Neural cell (in vitro differentiated cells): Measurements from ENCODE around the gene TRMT10C. TPM values are rescaled to one million over a fixed set of nuclear protein-coding genes. Genes with fewer than 3 reads are reported as not detected.

Experiments used
- H2AFZ ChIP-seq: fragments of 200-600, 300-800 bp; sonication (generic), shearing (Covaris generic); 2 replicates; pipeline ENCODE4 v1.6.0; 2014; ENCODE audit warnings: low read depth, mild to moderate bottlenecking, antibody characterized with exemption, low read length, moderate library complexity
- H3F3A ChIP-seq: fragments of 200-600 bp; shearing (Covaris generic); 2 replicates; pipeline ENCODE4 v1.6.1; 2016; ENCODE audit warnings: mild to moderate bottlenecking, moderate library complexity, mixed read lengths, antibody characterized with exemption, low read length; ENCODE audit not compliant: insufficient read depth, poor library complexity, severe bottlenecking
- H3K27ac ChIP-seq: fragments of 200-600, 300-800 bp; sonication (generic), shearing (Covaris generic); 2 replicates; pipeline ENCODE4 v1.5.1; 2014; ENCODE audit warnings: mild to moderate bottlenecking, low read length, moderate library complexity
- H3K27me3 ChIP-seq: fragments of 300-800, 200-600 bp; sonication (generic), shearing (Covaris generic); 2 replicates; pipeline ENCODE4 v1.6.0; 2014; ENCODE audit warnings: mild to moderate bottlenecking, low read depth, low read length, moderate library complexity; ENCODE audit not compliant: insufficient read depth
- H3K36me3 ChIP-seq: fragments of 300-800, 200-600 bp; sonication (generic), shearing (Covaris generic); 2 replicates; pipeline ENCODE4 v1.5.1; 2014; ENCODE audit warnings: mild to moderate bottlenecking, antibody characterized with exemption, low read length, moderate library complexity; ENCODE audit not compliant: insufficient read depth
- H3K4me2 ChIP-seq: fragments of 300-800, 200-600 bp; sonication (generic), shearing (Covaris generic); 2 replicates; pipeline ENCODE4 v1.6.0; 2014; ENCODE audit warnings: mild to moderate bottlenecking, low read length
- H3K4me3 ChIP-seq: fragments of 300-800, 200-600 bp; sonication (generic), shearing (Covaris generic); 2 replicates; pipeline ENCODE4 v1.5.1; 2014; ENCODE audit warnings: mild to moderate bottlenecking, low read length, moderate library complexity
- H3K79me2 ChIP-seq: fragments of 200-600 bp; shearing (Covaris generic); replicated peaks from 2 replicates; pipeline ENCODE4 v1.6.0; 2014; ENCODE audit warnings: mild to moderate bottlenecking, low read length, moderate library complexity; ENCODE audit not compliant: insufficient read depth
- H3K9ac ChIP-seq: fragments of 300-800, 200-600 bp; sonication (generic), shearing (Covaris generic); 2 replicates; pipeline ENCODE4 v1.6.1; 2016; ENCODE audit warnings: mild to moderate bottlenecking, low read length, mixed read lengths
- H3K9me2 ChIP-seq: fragments of 200-600 bp; shearing (Covaris generic); 2 replicates; pipeline ENCODE4 v1.6.1; 2016; ENCODE audit warnings: mild to moderate bottlenecking, low read length, mixed read lengths; ENCODE audit not compliant: insufficient read depth
- H3K9me3 ChIP-seq: fragments of 200-600, 300-800 bp; sonication (generic), shearing (Covaris generic); 2 replicates; pipeline ENCODE4 v1.6.1; 2016; ENCODE audit warnings: mild to moderate bottlenecking, mixed run types, low read length, moderate library complexity, mixed read lengths
- H4K20me1 ChIP-seq: fragments of 200-600 bp; shearing (Covaris generic); 2 replicates; pipeline ENCODE4 v1.6.1; 2016; ENCODE audit warnings: mild to moderate bottlenecking, mixed run types; ENCODE audit not compliant: insufficient read depth
- MXI1 ChIP-seq: fragments of 450-650 bp; conservative IDR thresholded peaks from 2 replicates; pipeline ENCODE4 v1.6.1; 2014; ENCODE audit warnings: antibody characterized with exemption, mild to moderate bottlenecking; ENCODE audit not compliant: poor library complexity, severe bottlenecking
- RAD21 ChIP-seq: fragments of 450-650 bp; conservative IDR thresholded peaks from 2 replicates; pipeline ENCODE4 v1.6.1; 2014; ENCODE audit warnings: antibody characterized with exemption, mild to moderate bottlenecking, moderate library complexity
- SMC3 ChIP-seq: fragments of 450-650 bp; conservative IDR thresholded peaks from 2 replicates; pipeline ENCODE4 v1.6.1; 2014; ENCODE audit warnings: antibody characterized with exemption, mild to moderate bottlenecking, moderate library complexity; ENCODE audit not compliant: poor library complexity
- polyA plus RNA-seq: library from polyadenylated mRNA; depleted of rRNA; stranded (reverse); fragments of >200 nt; gene quantifications from 2 replicates; pipeline ENCODE4 v1.2.3, GENCODE V29; 2014
- TF ChIP-seq, protein P1 (sequence below): IDR thresholded peaks from 2 replicates; pipeline ENCODE4 v1.6.1; 2012; ENCODE audit warnings: borderline replicate concordance
- TF ChIP-seq, protein P2 (sequence below): fragments of 450-650 bp; IDR thresholded peaks from 2 replicates; pipeline ENCODE4 v1.5.1; 2014; ENCODE audit warnings: antibody characterized with exemption, mild to moderate bottlenecking, moderate library complexity; ENCODE audit not compliant: poor library complexity, severe bottlenecking

Gene TRMT10C
- polyA plus RNA-seq, 1 donor from 2014 or later: 44.5 TPM

GRCh38 chr3:101527906-101528305, 33.8 kb upstream of the TRMT10C start:
- Histone ChIP-seq H3F3A (no peaks in the 10 kb centered on the region), H2AFZ (no peak overlapping the region), H3K4me2 (no peak overlapping the region), H3K9me3 (no peaks in the 10 kb centered on the region), H3K27ac (no peak overlapping the region), H4K20me1 (no peaks in the 10 kb centered on the region), H3K36me3 (no peaks in the 10 kb centered on the region), H3K4me3 (no peak overlapping the region), H3K79me2 (no peaks in the 10 kb centered on the region), H3K27me3 (no peaks in the 10 kb centered on the region), H3K9ac (no peak overlapping the region), H3K9me2 (no peaks in the 10 kb centered on the region)
- TF ChIP-seq, protein P1, sequence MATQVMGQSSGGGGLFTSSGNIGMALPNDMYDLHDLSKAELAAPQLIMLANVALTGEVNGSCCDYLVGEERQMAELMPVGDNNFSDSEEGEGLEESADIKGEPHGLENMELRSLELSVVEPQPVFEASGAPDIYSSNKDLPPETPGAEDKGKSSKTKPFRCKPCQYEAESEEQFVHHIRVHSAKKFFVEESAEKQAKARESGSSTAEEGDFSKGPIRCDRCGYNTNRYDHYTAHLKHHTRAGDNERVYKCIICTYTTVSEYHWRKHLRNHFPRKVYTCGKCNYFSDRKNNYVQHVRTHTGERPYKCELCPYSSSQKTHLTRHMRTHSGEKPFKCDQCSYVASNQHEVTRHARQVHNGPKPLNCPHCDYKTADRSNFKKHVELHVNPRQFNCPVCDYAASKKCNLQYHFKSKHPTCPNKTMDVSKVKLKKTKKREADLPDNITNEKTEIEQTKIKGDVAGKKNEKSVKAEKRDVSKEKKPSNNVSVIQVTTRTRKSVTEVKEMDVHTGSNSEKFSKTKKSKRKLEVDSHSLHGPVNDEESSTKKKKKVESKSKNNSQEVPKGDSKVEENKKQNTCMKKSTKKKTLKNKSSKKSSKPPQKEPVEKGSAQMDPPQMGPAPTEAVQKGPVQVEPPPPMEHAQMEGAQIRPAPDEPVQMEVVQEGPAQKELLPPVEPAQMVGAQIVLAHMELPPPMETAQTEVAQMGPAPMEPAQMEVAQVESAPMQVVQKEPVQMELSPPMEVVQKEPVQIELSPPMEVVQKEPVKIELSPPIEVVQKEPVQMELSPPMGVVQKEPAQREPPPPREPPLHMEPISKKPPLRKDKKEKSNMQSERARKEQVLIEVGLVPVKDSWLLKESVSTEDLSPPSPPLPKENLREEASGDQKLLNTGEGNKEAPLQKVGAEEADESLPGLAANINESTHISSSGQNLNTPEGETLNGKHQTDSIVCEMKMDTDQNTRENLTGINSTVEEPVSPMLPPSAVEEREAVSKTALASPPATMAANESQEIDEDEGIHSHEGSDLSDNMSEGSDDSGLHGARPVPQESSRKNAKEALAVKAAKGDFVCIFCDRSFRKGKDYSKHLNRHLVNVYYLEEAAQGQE: no peak

DNA sequence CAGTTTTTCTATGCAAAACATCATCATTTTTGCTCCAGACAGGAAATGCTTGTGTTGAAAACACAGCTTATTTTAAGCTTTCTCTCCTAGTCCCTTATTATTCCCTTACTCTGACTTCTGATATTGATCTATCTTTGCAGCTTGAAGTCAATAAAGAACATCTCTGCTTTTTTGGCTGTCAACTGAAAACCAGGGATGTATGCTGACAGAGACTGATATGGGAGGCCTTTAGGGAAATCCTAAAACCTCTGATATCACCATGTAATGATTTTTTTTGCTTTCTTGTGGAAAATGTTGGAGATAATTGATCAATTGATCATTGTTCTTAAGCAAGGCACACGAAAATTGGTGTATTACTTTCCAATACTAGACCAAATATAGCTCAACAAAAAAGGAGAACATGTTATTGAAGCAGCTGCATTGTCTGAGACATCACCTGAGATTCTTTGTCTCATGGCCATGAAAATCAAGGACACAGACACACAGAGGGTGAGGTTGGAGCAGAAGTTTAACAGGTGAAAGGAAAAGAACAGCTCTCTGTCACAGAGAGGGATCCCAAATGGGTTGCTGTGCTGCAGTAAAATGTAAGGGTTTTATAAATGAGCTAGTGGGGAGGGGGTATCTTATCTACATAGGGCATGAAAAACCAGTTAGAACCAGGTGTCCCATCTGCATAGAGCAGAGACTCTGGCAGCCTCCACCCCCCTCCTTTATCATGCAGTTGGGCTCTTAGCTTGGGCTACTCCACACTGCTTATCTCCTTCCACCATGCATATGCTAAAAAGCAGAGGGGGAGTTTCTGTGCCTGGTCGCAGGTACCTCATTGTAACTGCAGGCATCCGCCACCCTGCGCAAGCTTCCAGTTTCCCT, 31.6 kb upstream of the TRMT10C start:
- H3K36me3 ChIP-seq: no peaks in the 10 kb centered on the region
- H3K9me3 ChIP-seq: no peaks in the 10 kb centered on the region
- H3K27ac ChIP-seq: no peak overlapping the region
- no peaks in the 10 kb centered on the region for H3K79me2 ChIP-seq
- H3K27me3 ChIP-seq: no peaks in the 10 kb centered on the region
- H4K20me1 ChIP-seq: no peaks in the 10 kb centered on the region
- no peak for TF ChIP-seq SMC3
- TF ChIP-seq, protein P2, sequence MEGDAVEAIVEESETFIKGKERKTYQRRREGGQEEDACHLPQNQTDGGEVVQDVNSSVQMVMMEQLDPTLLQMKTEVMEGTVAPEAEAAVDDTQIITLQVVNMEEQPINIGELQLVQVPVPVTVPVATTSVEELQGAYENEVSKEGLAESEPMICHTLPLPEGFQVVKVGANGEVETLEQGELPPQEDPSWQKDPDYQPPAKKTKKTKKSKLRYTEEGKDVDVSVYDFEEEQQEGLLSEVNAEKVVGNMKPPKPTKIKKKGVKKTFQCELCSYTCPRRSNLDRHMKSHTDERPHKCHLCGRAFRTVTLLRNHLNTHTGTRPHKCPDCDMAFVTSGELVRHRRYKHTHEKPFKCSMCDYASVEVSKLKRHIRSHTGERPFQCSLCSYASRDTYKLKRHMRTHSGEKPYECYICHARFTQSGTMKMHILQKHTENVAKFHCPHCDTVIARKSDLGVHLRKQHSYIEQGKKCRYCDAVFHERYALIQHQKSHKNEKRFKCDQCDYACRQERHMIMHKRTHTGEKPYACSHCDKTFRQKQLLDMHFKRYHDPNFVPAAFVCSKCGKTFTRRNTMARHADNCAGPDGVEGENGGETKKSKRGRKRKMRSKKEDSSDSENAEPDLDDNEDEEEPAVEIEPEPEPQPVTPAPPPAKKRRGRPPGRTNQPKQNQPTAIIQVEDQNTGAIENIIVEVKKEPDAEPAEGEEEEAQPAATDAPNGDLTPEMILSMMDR: no peak
- TF ChIP-seq, protein P1: no peak
- TF ChIP-seq RAD21: no peak
- no peak for TF ChIP-seq MXI1
- H3K9ac ChIP-seq: no peak overlapping the region
- H3K9me2 ChIP-seq: no peaks in the 10 kb centered on the region
- no peak overlapping the region for H2AFZ ChIP-seq
- no peaks in the 10 kb centered on the region for H3F3A ChIP-seq
- no peak overlapping the region for H3K4me2 ChIP-seq
- H3K4me3 ChIP-seq: no peak overlapping the region
